HG02852 (cell line): Measurements from ENCODE around the gene GNAO1.

ENCODE experiments used
- ATAC-seq: cut with Tn5 transposase; IDR thresholded peaks from one replicate; pipeline ENCODE4 v1.9.1; 2021; ENCODE audit warnings: mild to moderate bottlenecking, moderate library complexity; ENCODE audit not compliant: unreplicated experiment

GNAO1 gene

GRCh38 chr16:56282451-56282850, 91.2 kb downstream of the GNAO1 start:
- no peak for ATAC-seq

- ATAC-seq: no peak
These were observed 93.2 kb downstream of the GNAO1 start for GRCh38 chr16:56284521-56284920.

- no peak for ATAC-seq
These were observed 95.5 kb downstream of the GNAO1 start for GRCh38 chr16:56286809-56287208.

GRCh38 chr16:56288019-56288418, 96.7 kb downstream of the GNAO1 start:
- ATAC-seq: no peak

- no peak for ATAC-seq
These were observed 98.1 kb downstream of the GNAO1 start for GRCh38 chr16:56289416-56289815.

GRCh38 chr16:56289862-56290261, 98.6 kb downstream of the GNAO1 start:
- ATAC-seq: no peak

GRCh38 chr16:56294014-56294413, 102.7 kb downstream of the GNAO1 start:
- ATAC-seq: no peak

- no peak for ATAC-seq
These were observed 103.3 kb downstream of the GNAO1 start for GRCh38 chr16:56294579-56294978.

GRCh38 chr16:56295059-56295665, 103.9 kb downstream of the GNAO1 start:
- no peak for ATAC-seq

GRCh38 chr16:56295739-56296527, 104.6 kb downstream of the GNAO1 start:
- ATAC-seq: no peak

GRCh38 chr16:56297684-56298083, 106.4 kb downstream of the GNAO1 start:
- no peak for ATAC-seq

- ATAC-seq: no peak
These were observed 106.8 kb downstream of the GNAO1 start for GRCh38 chr16:56298116-56298515.

- no peak for ATAC-seq
These were observed 107.8 kb downstream of the GNAO1 start for GRCh38 chr16:56298948-56299596.

- ATAC-seq: no peak
These were observed 108.9 kb downstream of the GNAO1 start for GRCh38 chr16:56300242-56300623.

- no peak for ATAC-seq
These were observed 109.9 kb downstream of the GNAO1 start for GRCh38 chr16:56300891-56301850.

GRCh38 chr16:56302506-56302905, 111.2 kb downstream of the GNAO1 start:
- ATAC-seq: no peak

- ATAC-seq: no peak
These were observed 111.9 kb downstream of the GNAO1 start for GRCh38 chr16:56303066-56303715.

- no peak for ATAC-seq
These were observed 112.6 kb downstream of the GNAO1 start for GRCh38 chr16:56303880-56304279.

- ATAC-seq: no peak
These were observed 114.8 kb downstream of the GNAO1 start for GRCh38 chr16:56305956-56306565.
